ENCODE measurements around the gene HNRNPU. TPM values are rescaled to one million over a fixed set of nuclear protein-coding genes. Genes with fewer than 3 reads are reported as not detected.

HNRNPU gene
- total and polyA plus RNA-seq, 2 experiments from 2014 or later, result 422 to 687 TPM

- Histone ChIP-seq H3K79me2 (replicated peaks; ENCODE audit: insufficient read depth) (no peaks in the 10 kb centered on the region), H3K4me1 (ENCODE audit: insufficient read depth) (peaks cover 9% of the 10 kb centered on the region), H3K4me2 (no peak overlapping the region), H3K4me3 (no peak overlapping the region), H3K27ac (ENCODE audit: low read depth) (no peak overlapping the region), H3F3A (replicated peaks; ENCODE audit: low read depth) (no peaks in the 10 kb centered on the region), H3K9me2 (ENCODE audit: insufficient read depth) (no peaks in the 10 kb centered on the region), H3K27me3 (ENCODE audit: insufficient read depth) (no peaks in the 10 kb centered on the region), H3K36me3 (ENCODE audit: insufficient read depth) (no peaks in the 10 kb centered on the region), H4K20me1 (replicated peaks; ENCODE audit: insufficient read depth) (no peaks in the 10 kb centered on the region), H2AFZ (peak overlapping the region; percentile 59)
- DNase-seq (ENCODE audit: low spot score), result no peak
- Mint-ChIP-seq H3K36me3 (ENCODE audit: low read depth) (no peaks in the 10 kb centered on the region), H3K4me1 (peaks cover 10% of the 10 kb centered on the region), H3K9me3 (no peaks in the 10 kb centered on the region), H3K27ac (peak overlapping the region; percentile 75), H3K27me3 (ENCODE audit: insufficient read depth, low read depth, poor library complexity) (peaks cover 3% of the 10 kb centered on the region), H3K4me3 (no peak overlapping the region)
- ATAC-seq, result no peak
- TF ChIP-seq ZNF114 (CRISPR knock-in tag; IDR thresholded peaks at IDR 0.05) (no peak), EZH2 (IDR thresholded peaks at IDR 0.05; ENCODE audit: low read depth, unreplicated experiment) (no peak), ZNF462 (CRISPR knock-in tag; IDR thresholded peaks at IDR 0.05) (no peak), CREB1 (CRISPR knock-in tag; IDR thresholded peaks at IDR 0.05; ENCODE audit: low read depth) (no peak), JUNB (IDR thresholded peaks at IDR 0.05; ENCODE audit: unreplicated experiment) (no peak), POLR2AphosphoS5 (IDR thresholded peaks at IDR 0.05; ENCODE audit: low read depth) (no peak)
These were observed 39.8 kb upstream of the HNRNPU start for GRCh38 chr1:244904119-244904518.

- Histone ChIP-seq H3K79me2 (replicated peaks; ENCODE audit: insufficient read depth) (no peaks in the 10 kb centered on the region), H3K4me3 (no peak overlapping the region), H3K4me2 (no peak overlapping the region), H3K36me3 (ENCODE audit: insufficient read depth) (no peaks in the 10 kb centered on the region), H3K27me3 (ENCODE audit: insufficient read depth) (no peaks in the 10 kb centered on the region), H3K27ac (ENCODE audit: low read depth) (no peak overlapping the region), H2AFZ (no peak overlapping the region), H3K9me2 (ENCODE audit: insufficient read depth) (no peaks in the 10 kb centered on the region), H3K4me1 (ENCODE audit: insufficient read depth) (peaks cover 9% of the 10 kb centered on the region), H4K20me1 (replicated peaks; ENCODE audit: insufficient read depth) (no peaks in the 10 kb centered on the region), H3F3A (replicated peaks; ENCODE audit: low read depth) (no peaks in the 10 kb centered on the region)
- ATAC-seq, result no peak
- Mint-ChIP-seq H3K4me3 (no peak overlapping the region), H3K27me3 (ENCODE audit: insufficient read depth, low read depth, poor library complexity) (peaks cover 3% of the 10 kb centered on the region), H3K36me3 (ENCODE audit: low read depth) (no peaks in the 10 kb centered on the region), H3K27ac (no peak overlapping the region), H3K9me3 (no peaks in the 10 kb centered on the region), H3K4me1 (peaks cover 14% of the 10 kb centered on the region)
- no peak for DNase-seq (ENCODE audit: low spot score)
- TF ChIP-seq EZH2 (IDR thresholded peaks at IDR 0.05; ENCODE audit: low read depth, unreplicated experiment) (no peak), POLR2AphosphoS5 (IDR thresholded peaks at IDR 0.05; ENCODE audit: low read depth) (no peak), CTCF (conservative IDR thresholded peaks at IDR 0.05; ENCODE audit: low read depth in 2 of 2) (peak in 1 of 2 experiments; percentile 16; a peak in 1 of 4 replicates)
These were observed 37.2 kb upstream of the HNRNPU start for GRCh38 chr1:244901400-244902015.

Measured in GM23338 (cell line).